DND-41 (cell line): ENCODE results near the gene EDA.

Experiments used
- CTCF ChIP-seq: IDR thresholded peaks from 2 replicates; pipeline ENCODE4 v1.5.1; 2012; ENCODE audit warnings: borderline replicate concordance, low read length, moderate library complexity, mild to moderate bottlenecking; ENCODE audit not compliant: poor library complexity, severe bottlenecking; ENCODE audit errors: extremely low read depth
- EZH2 ChIP-seq: IDR thresholded peaks from 3 replicates; pipeline ENCODE4 v1.6.1; 2012; ENCODE audit warnings: borderline replicate concordance, low read depth, mild to moderate bottlenecking, moderate library complexity, low read length, inconsistent platforms; ENCODE audit not compliant: severe bottlenecking

- TF ChIP-seq CTCF: no peak
- no peak for TF ChIP-seq EZH2
Measured at GRCh38 chrX:69759921-69760625, 144.2 kb downstream of the EDA start.
